ENCODE data around the gene PIP5K1B. TPM values are rescaled to one million over a fixed set of nuclear protein-coding genes. Genes with fewer than 3 reads are reported as not detected.

Gene PIP5K1B
- total RNA-seq, 1 experiment from 2014 or later, result 9.0 TPM

DNA sequence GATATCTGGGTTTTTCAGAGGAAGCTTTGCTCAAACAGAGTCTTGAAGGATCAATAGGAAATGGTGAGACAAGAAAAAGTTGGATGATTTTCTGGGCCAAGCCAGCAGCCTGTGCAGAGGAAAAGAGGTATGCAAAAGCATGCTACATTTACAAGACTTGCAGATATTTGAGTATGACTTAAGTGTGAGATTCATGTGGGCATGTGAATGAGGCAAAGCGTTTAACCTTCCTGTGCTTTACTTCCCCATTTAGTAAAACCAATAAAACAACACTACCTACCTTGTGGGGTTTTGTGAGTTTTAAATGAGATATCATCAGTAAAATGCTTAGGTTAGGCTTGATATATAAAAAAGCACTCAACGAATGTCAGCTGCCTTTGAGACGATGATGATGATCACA, 58.1 kb downstream of the PIP5K1B start:
- Mint-ChIP-seq H3K4me1 (ENCODE audit: low read depth, unreplicated experiment) (no peaks in the 10 kb centered on the region), H3K27ac (ENCODE audit: unreplicated experiment) (no peak overlapping the region), H3K9me3 (ENCODE audit: low read depth, unreplicated experiment) (no peaks in the 10 kb centered on the region), H3K4me3 (ENCODE audit: low read depth, unreplicated experiment) (no peak overlapping the region), H3K27me3 (ENCODE audit: unreplicated experiment) (no peaks in the 10 kb centered on the region), H3K36me3 (ENCODE audit: insufficient read depth, unreplicated experiment) (no peaks in the 10 kb centered on the region)
- BruUV-seq (replicated peaks), result no TSS peak
- no peak for DNase-seq
- CTCF ChIA-PET, result no interaction called here
- intact Hi-C loops (cut with micrococcal nuclease; ENCODE audit: unreplicated experiment), result no loop called here
- TF ChIP-seq, protein P1, sequence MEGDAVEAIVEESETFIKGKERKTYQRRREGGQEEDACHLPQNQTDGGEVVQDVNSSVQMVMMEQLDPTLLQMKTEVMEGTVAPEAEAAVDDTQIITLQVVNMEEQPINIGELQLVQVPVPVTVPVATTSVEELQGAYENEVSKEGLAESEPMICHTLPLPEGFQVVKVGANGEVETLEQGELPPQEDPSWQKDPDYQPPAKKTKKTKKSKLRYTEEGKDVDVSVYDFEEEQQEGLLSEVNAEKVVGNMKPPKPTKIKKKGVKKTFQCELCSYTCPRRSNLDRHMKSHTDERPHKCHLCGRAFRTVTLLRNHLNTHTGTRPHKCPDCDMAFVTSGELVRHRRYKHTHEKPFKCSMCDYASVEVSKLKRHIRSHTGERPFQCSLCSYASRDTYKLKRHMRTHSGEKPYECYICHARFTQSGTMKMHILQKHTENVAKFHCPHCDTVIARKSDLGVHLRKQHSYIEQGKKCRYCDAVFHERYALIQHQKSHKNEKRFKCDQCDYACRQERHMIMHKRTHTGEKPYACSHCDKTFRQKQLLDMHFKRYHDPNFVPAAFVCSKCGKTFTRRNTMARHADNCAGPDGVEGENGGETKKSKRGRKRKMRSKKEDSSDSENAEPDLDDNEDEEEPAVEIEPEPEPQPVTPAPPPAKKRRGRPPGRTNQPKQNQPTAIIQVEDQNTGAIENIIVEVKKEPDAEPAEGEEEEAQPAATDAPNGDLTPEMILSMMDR (IDR thresholded peaks at IDR 0.05; ENCODE audit: unreplicated experiment), result no peak

GRCh38 chr9:68768619-68769018, 63.6 kb downstream of the PIP5K1B start:
- H3K27me3 Mint-ChIP-seq (ENCODE audit: unreplicated experiment), result no peaks in the 10 kb centered on the region
- CTCF ChIA-PET, result no interaction called here
- BruUV-seq (replicated peaks), result no TSS peak
- H3K4me3 Mint-ChIP-seq (ENCODE audit: low read depth, unreplicated experiment), result no peak overlapping the region
- H3K36me3 Mint-ChIP-seq (ENCODE audit: insufficient read depth, unreplicated experiment), result no peaks in the 10 kb centered on the region
- intact Hi-C loops (cut with micrococcal nuclease; ENCODE audit: unreplicated experiment), result no loop called here
- no peak overlapping the region for H3K27ac Mint-ChIP-seq (ENCODE audit: unreplicated experiment)
- no peak for DNase-seq
- H3K9me3 Mint-ChIP-seq (ENCODE audit: low read depth, unreplicated experiment), result no peaks in the 10 kb centered on the region
- TF ChIP-seq, protein P1 (IDR thresholded peaks at IDR 0.05; ENCODE audit: unreplicated experiment), result no peak
- no peaks in the 10 kb centered on the region for H3K4me1 Mint-ChIP-seq (ENCODE audit: low read depth, unreplicated experiment)

DNA sequence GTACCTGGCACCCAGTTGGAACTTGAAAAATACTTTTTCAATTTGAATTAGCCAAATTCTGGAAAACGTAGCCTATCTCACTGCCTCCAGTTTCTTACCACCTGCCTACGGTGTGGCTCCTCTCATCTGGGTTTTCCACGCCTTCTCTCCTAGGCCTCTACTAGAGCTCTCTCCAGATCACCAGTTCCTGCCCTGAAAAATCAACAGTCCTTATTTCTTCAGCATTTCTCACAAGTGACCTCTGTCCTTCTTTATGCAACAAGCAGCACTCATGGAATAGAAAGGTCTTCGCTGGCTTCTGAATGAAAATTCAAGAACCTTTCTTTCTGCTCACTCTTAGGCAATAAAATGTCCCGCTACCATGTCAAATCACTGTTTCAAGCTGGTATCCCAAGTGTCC, 64.8 kb downstream of the PIP5K1B start:
- TF ChIP-seq, protein P1 (IDR thresholded peaks at IDR 0.05; ENCODE audit: unreplicated experiment), result no peak
- intact Hi-C loops (cut with micrococcal nuclease; ENCODE audit: unreplicated experiment), result no loop called here
- BruUV-seq (replicated peaks), result no TSS peak
- H3K36me3 Mint-ChIP-seq (ENCODE audit: insufficient read depth, unreplicated experiment), result no peaks in the 10 kb centered on the region
- no peaks in the 10 kb centered on the region for H3K4me1 Mint-ChIP-seq (ENCODE audit: low read depth, unreplicated experiment)
- no peak for DNase-seq
- H3K27ac Mint-ChIP-seq (ENCODE audit: unreplicated experiment), result no peak overlapping the region
- CTCF ChIA-PET, result no interaction called here
- no peaks in the 10 kb centered on the region for H3K9me3 Mint-ChIP-seq (ENCODE audit: low read depth, unreplicated experiment)
- H3K27me3 Mint-ChIP-seq (ENCODE audit: unreplicated experiment), result no peaks in the 10 kb centered on the region
- H3K4me3 Mint-ChIP-seq (ENCODE audit: low read depth, unreplicated experiment), result no peak overlapping the region

GRCh38 chr9:68771376-68771775, 66.3 kb downstream of the PIP5K1B start:
- DNase-seq, result no peak
- Mint-ChIP-seq H3K4me1 (ENCODE audit: low read depth, unreplicated experiment) (no peaks in the 10 kb centered on the region), H3K36me3 (ENCODE audit: insufficient read depth, unreplicated experiment) (no peaks in the 10 kb centered on the region), H3K27ac (ENCODE audit: unreplicated experiment) (no peak overlapping the region), H3K4me3 (ENCODE audit: low read depth, unreplicated experiment) (no peak overlapping the region), H3K27me3 (ENCODE audit: unreplicated experiment) (no peaks in the 10 kb centered on the region), H3K9me3 (ENCODE audit: low read depth, unreplicated experiment) (no peaks in the 10 kb centered on the region)
- intact Hi-C loops (cut with micrococcal nuclease; ENCODE audit: unreplicated experiment), result no loop called here
- TF ChIP-seq, protein P1 (IDR thresholded peaks at IDR 0.05; ENCODE audit: unreplicated experiment), result no peak
- CTCF ChIA-PET, result interaction anchor here (1.4 kb wide), 1 partner anchor 12 kb away, joined by 3 read pairs; no protein-coding TSS in a partner anchor
- BruUV-seq (replicated peaks), result no TSS peak

All from Calu3 (cell line).